GM12891 (cell line): ENCODE measurements around the gene LINS1.

Experiments used
- DNase-seq: peaks from one replicate; pipeline ENCODE4 v3.0.0; 2011; ENCODE audit warnings: low spot score; ENCODE audit not compliant: insufficient read length
- FAIRE-seq: peaks from 2 replicates; lab custom pipeline; 2011; peaks lifted over from hg19 to GRCh38; lab: Jason Lieb, UNC
- PAX5 ChIP-seq: IDR thresholded peaks from 2 replicates; pipeline ENCODE4 v1.6.1; 2011; ENCODE audit warnings: low read length, moderate library complexity, mild to moderate bottlenecking; ENCODE audit not compliant: insufficient read depth, severe bottlenecking
- POLR2A ChIP-seq: IDR thresholded peaks from 2 replicates; pipeline ENCODE4 v1.6.1; 2011; ENCODE audit warnings: low read depth, low read length, control low read depth
- POLR2AphosphoS5 ChIP-seq: IDR thresholded peaks from 2 replicates; pipeline ENCODE4 v1.6.1; 2011; ENCODE audit warnings: low read depth, low read length, control low read depth
- POU2F2 ChIP-seq: IDR thresholded peaks from 2 replicates; pipeline ENCODE4 v1.6.1; 2011; ENCODE audit warnings: low read depth, mild to moderate bottlenecking, control low read depth, low read length, moderate library complexity
- SPI1 ChIP-seq: IDR thresholded peaks from 2 replicates; pipeline ENCODE4 v1.6.1; 2011; ENCODE audit warnings: low read depth, low read length, control low read depth
- TAF1 ChIP-seq: IDR thresholded peaks from 2 replicates; pipeline ENCODE4 v1.6.1; 2011; ENCODE audit warnings: low read depth, low read length, control low read depth

The LINS1 gene

DNA sequence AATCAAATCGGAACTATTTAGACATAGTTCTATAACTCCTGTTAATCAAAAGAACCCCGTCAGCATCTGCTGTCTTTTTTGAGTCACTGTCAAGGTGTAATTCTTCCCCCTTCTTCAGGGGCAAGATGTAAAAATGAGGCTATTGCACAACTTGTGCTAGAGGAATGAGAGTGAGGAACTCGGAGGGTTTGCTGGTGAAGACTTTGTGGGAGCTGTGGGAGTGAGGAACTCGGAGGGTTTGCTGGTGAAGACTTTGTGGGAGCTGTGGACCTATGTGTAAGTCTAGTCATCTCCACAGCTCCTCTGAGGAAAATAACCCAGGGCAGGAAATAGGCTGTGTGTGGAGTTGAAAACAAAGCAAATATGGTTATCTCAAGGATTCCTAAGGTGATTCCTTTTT lies 70.8 kb downstream of the LINS1 start:
- TF ChIP-seq PAX5: no peak
- no peak for TF ChIP-seq TAF1
- TF ChIP-seq POLR2AphosphoS5: no peak
- TF ChIP-seq POLR2A: no peak
- TF ChIP-seq SPI1: no peak
- no peak for TF ChIP-seq POU2F2
- DNase-seq (no peak), FAIRE-seq (no peak)

DNA sequence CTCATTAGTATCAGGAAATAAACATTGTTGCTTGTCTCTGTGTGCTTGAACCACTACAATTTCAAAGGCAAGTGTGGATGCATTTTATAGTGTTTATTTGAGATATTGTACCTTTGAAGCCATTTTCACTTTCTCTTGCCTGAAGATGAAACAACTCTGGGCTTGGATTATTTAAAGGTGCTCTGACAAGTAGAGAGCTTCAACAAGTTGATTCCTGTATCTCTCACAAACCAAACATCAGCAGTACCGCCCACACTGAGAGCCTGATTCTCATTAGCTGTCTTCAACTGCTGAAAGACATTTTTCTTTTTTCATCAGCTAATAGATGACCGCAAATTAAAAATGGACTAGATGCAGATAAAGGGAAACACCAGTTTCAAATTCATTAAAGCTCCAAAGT lies 72.4 kb downstream of the LINS1 start:
- FAIRE-seq (no peak), DNase-seq (no peak)
- TF ChIP-seq POU2F2 (no peak), TAF1 (no peak)

DNA sequence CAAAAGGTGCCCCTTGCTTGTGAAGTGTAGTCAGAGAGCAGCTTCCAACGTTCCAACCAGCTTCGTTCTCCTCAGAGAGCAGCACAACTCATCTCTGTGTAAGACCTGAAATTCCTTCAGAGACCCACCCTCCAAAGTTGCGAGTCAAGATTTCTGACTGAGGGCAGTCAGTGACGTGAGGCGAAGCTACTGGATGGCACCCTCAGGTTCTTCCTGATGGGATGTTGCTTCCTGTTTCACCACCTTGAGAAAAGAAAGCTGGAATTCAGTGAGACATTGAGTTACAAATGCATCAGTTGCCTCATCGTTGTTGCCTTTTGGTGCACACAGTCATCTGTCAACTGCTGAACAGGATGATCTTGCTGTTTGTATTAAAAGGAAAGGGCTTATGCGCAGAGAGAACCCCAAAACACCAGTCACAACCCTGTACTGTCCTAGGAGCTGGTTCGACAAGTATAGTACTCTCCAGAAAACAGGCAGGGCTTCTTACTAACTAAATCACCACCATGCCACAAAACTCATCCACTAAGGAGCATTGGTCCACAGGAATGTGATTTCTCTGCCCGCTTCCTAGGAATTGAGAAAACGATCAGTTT lies 73.1 kb downstream of the LINS1 start, which contains the start of gene CERS3:
Gene CERS3 (minus strand): TSS at position 118 of the 596 bp plus-strand sequence. CDS start 27,101 bp downstream, outside the sequence.
- no peak for TF ChIP-seq PAX5
- no peak for TF ChIP-seq TAF1
- TF ChIP-seq POU2F2: no peak
- TF ChIP-seq POLR2AphosphoS5: no peak
- no peak for TF ChIP-seq SPI1
- TF ChIP-seq POLR2A: no peak
- FAIRE-seq (no peak), DNase-seq (no peak)

DNA sequence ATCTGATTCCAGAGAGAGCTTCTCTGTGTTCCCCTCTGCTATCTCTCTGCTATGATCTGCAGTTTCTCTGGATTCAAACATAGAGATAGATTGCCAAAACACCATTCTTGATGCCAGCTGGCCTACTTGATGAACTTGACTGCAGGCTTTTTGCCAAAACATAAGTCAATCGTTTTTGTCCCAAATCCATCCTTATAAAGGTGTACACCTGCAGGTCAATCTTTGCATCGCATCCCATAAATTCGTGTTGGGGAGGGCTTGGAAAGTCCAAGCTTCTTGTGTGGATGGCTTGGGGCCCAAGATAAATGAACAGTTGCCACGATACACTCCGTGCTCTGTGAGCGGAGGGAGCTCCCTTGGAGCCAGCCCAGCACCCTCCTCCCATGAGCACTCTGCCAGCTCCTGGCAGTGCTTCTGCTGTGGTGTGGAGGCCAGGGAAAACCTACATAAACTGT lies 75.9 kb downstream of the LINS1 start:
- TF ChIP-seq PAX5: no peak
- no peak for TF ChIP-seq SPI1
- no peak for TF ChIP-seq POU2F2
- TF ChIP-seq TAF1: no peak
- no peak for TF ChIP-seq POLR2A
- TF ChIP-seq POLR2AphosphoS5: no peak
- FAIRE-seq (no peak), DNase-seq (no peak)

DNA sequence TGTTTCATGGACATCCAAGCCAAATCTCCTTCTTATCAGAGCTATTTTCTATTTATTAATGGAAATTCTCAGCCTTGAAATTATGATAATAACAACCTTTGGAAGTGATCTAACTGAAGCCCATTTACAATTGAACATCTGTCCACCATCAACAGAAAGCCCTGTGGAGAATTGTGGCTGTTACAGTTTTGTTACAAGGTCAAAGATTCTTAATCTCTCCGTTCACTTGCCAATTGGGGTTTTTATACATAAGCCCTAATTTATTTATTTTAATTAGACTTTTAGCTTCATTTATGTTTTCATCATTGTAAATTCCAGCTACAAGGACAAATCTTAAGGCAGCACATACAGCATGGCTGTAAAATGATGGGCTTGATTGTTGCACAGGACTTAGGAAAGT lies 76.5 kb downstream of the LINS1 start:
- DNase-seq (no peak), FAIRE-seq (no peak)
- no peak for TF ChIP-seq POU2F2
- TF ChIP-seq POLR2A: no peak
- TF ChIP-seq POLR2AphosphoS5: no peak
- TF ChIP-seq TAF1: no peak
- TF ChIP-seq SPI1: no peak
- TF ChIP-seq PAX5: no peak

DNA sequence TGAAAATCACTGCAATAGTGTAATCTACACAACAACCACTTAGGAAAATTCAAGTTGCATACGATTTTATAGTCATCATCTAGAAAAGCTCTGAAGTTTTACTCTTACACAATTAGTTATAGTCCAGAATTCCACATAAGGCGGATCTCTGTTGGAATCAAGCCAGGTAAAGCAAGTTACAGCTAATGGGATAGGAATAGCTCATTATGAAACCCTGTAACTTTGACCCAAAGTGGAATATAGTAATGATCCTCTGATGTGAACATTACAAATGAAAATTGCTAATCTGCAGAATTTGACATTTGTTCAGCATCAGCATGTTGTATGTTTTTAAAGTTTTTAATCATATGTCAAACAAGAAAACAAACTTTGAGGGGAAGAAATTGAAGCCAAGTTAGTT lies 77.7 kb downstream of the LINS1 start:
- DNase-seq (no peak), FAIRE-seq (no peak)
- TF ChIP-seq POLR2AphosphoS5 (no peak), POU2F2 (no peak)

DNA sequence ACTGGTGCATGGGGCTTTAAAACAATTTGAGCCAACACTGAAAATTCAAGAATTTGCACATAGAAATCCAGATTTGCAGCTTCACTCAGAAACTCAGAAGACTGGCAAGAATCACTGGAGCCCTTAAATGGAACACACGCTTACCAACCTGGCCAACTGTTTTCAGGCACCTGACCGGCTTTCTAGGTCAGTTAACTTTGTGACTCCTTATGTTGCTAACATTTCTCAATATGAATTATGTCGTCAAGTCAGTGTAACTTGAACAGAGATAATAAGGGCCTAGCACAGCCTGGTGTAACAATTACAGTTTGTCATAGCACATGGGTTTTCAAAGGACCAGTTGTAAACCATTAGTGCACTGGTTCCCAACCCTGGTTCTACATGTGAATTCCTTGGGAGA lies 80.1 kb downstream of the LINS1 start:
- no peak for TF ChIP-seq POLR2A
- TF ChIP-seq TAF1: no peak
- no peak for TF ChIP-seq SPI1
- no peak for TF ChIP-seq PAX5
- TF ChIP-seq POLR2AphosphoS5: no peak
- no peak for TF ChIP-seq POU2F2
- no peak for FAIRE-seq
- no peak for DNase-seq

DNA sequence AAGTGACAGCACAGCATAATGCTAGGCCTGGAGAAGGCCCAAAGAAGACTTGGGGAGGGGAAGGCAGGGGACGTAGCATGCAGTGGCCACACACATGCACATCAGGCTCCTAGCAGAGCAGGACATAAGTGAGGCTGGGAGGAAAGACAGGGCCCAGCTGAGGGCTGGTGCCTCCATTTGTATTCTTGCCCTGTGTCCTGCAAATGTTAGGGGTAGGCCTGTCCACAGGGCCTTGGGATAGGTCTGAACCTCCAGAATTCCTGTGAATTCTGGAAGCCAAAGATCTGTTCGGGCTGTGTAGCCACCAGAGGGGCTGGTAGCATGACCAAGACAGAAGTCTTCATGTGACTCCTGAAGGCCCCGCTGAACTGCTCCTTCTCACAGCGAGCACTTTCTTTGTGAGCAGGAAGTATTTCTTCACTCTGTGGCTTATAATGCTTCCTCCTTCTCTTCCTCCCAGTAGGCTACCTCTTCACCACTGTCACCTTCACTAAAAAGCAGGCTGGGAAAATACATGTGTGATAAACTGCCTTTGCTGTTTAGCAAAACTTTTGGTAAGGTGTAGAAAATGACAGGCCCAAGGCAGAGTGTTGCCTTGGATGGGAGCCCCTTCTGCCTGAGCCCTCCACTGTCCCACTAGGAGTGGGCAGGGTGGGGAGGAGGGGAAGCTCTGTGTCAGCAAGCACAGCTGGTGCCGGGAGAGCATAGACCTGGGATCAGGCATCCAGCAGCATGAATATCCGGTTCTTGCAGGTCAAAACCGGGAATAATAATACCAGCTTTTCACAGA lies 81.7 kb downstream of the LINS1 start:
- no peak for FAIRE-seq
- TF ChIP-seq POLR2A: no peak
- TF ChIP-seq POU2F2: no peak
- no peak for TF ChIP-seq TAF1
- no peak for TF ChIP-seq PAX5
- no peak for TF ChIP-seq SPI1
- TF ChIP-seq POLR2AphosphoS5: no peak
- no peak for DNase-seq

DNA sequence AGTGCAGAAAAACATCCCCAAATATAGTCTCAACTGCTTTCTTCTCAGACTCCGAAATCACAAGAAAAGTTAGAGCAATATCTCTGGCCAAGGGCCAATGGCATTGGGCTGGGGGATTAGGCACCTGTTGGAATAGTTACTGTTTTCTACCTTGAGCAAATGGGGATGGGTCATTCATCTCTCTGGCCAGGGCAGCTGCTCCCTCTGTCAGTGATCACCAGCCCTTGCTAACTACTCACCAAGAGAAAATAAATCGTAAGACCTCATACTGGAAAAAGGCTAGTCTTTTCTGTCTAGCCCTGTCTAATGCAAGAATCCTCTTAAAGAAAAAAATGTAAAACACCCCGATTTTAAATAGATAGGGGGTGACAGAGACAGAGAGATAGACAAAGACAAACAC lies 84.1 kb downstream of the LINS1 start:
- DNase-seq (no peak), FAIRE-seq (no peak)
- TF ChIP-seq TAF1 (no peak), SPI1 (no peak), POLR2A (no peak), PAX5 (no peak), POU2F2 (no peak), POLR2AphosphoS5 (no peak)
